Myocyte (in vitro differentiated cells): ENCODE data around the gene NKIRAS1. TPM values are rescaled to one million over a fixed set of nuclear protein-coding genes. Genes with fewer than 3 reads are reported as not detected.

Source experiments
- total RNA-seq: library from RNA; depleted of rRNA; stranded (reverse); fragments of >200 nt; gene quantifications from 2 replicates; pipeline ENCODE4 v1.2.3, GENCODE V29; 2014

The NKIRAS1 gene
- total RNA-seq, 1 donor from 2014 or later = 34.1 TPM

Other genes with a start within 250 kb of the NKIRAS1 start
- 73.8 and 90.8 TPM in 2 replicates for gene UBE2E1, start 111.0 kb downstream of the NKIRAS1 start, total RNA-seq
- 1,284 and 1,647 TPM in 2 replicates for gene RPL15, start 142 bp upstream of the NKIRAS1 start, total RNA-seq
- gene NR1D2, start 28.3 kb upstream of the NKIRAS1 start, total RNA-seq = 15.5 and 21.1 TPM in 2 replicates